ENCODE measurements around the gene ZNF611. TPM values are rescaled to one million over a fixed set of nuclear protein-coding genes. Genes with fewer than 3 reads are reported as not detected.

Gene ZNF611
- total and polyA plus RNA-seq, 9 of the 15 experiments (the other 6 are each of a cell fraction or from before 2014, with no cell fraction given) = 3.7 to 29.6 (median 12.8) TPM

DNA sequence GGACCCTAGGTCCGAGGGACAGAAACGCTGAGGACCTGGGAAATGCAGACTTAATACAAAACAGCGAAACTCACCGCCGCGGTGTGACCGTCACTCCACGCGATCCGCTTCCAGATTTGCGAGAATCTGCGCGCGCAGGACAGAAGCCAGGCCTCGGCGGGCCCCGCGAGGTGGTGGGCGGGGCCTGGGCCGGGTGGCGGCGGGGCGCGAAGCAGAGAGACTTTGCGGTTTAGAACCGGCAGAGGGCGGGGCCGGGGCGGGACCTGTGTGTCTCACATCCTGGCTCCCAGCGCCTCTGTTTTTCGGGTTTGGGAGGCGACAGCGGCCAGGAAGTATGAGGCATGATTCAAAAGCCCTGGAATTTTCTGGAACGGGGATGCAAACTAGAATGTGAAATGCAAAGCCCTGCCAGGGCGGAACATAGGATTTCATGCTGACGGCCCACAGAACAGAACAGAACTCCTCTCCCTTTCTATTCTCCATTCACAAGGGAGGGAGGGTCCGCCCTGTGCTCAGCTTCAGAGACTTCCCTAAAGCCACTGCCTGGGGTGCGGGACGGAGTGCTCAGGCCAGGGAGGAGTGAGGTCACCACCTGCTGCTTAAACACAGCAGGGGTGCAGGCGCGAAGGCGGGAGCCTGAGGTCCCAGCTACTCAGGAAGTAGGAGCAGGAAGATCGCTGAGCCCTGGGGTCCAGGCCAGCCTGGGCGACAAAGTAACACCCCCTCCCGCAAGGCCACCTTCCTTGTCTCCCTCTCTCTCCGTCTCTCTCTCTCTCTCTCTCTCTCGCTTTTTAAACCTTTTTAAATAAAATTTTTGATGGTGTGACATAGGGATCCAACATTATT, 44.3 kb downstream of the ZNF611 start (continued):
- TF ChIP-seq, protein P1, sequence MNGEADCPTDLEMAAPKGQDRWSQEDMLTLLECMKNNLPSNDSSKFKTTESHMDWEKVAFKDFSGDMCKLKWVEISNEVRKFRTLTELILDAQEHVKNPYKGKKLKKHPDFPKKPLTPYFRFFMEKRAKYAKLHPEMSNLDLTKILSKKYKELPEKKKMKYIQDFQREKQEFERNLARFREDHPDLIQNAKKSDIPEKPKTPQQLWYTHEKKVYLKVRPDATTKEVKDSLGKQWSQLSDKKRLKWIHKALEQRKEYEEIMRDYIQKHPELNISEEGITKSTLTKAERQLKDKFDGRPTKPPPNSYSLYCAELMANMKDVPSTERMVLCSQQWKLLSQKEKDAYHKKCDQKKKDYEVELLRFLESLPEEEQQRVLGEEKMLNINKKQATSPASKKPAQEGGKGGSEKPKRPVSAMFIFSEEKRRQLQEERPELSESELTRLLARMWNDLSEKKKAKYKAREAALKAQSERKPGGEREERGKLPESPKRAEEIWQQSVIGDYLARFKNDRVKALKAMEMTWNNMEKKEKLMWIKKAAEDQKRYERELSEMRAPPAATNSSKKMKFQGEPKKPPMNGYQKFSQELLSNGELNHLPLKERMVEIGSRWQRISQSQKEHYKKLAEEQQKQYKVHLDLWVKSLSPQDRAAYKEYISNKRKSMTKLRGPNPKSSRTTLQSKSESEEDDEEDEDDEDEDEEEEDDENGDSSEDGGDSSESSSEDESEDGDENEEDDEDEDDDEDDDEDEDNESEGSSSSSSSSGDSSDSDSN (IDR thresholded peaks at IDR 0.05; ENCODE audit: borderline replicate concordance in 1 of 2, low read depth in 2 of 2, low read length in 2 of 2) = 0 out of 4 replicates have a peak, but pooled peaks of 1 of the 2 experiments have one; percentile 33
- TF ChIP-seq, protein P2, sequence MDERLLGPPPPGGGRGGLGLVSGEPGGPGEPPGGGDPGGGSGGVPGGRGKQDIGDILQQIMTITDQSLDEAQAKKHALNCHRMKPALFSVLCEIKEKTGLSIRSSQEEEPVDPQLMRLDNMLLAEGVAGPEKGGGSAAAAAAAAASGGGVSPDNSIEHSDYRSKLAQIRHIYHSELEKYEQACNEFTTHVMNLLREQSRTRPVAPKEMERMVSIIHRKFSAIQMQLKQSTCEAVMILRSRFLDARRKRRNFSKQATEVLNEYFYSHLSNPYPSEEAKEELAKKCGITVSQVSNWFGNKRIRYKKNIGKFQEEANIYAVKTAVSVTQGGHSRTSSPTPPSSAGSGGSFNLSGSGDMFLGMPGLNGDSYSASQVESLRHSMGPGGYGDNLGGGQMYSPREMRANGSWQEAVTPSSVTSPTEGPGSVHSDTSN (CRISPR knock-in tag; IDR thresholded peaks at IDR 0.05; ENCODE audit: low read depth) = no peak
- TF ChIP-seq, protein P2 (tag; conservative IDR thresholded peaks at IDR 0.05; ENCODE audit: low read depth) = 0 out of 2 replicates have a peak, but pooled peaks have one; percentile 5
- TF ChIP-seq ZNF354B (CRISPR knock-in tag; IDR thresholded peaks at IDR 0.05) (no peak), ESRRB (CRISPR knock-in tag; IDR thresholded peaks at IDR 0.05; ENCODE audit: borderline replicate concordance) (no peak), ZNF140 (CRISPR knock-in tag; IDR thresholded peaks at IDR 0.05) (no peak), KHSRP (IDR thresholded peaks at IDR 0.05) (no peak), ARID2 (IDR thresholded peaks at IDR 0.05) (no peak), XRCC3 (IDR thresholded peaks at IDR 0.05) (no peak), LARP7 (IDR thresholded peaks at IDR 0.05) (no peak), HDAC2 (IDR thresholded peaks at IDR 0.05) (no peak), NBN (IDR thresholded peaks at IDR 0.05; ENCODE audit: low read depth) (peak; percentile 74; the same call in 1 of the 2 replicates), CTBP1 (IDR thresholded peaks at IDR 0.05; ENCODE audit: borderline replicate concordance) (peak; percentile 8; the same call in 1 of the 2 replicates), SMARCE1 (IDR thresholded peaks at IDR 0.05) (peak; percentile 78), TAF1 (IDR thresholded peaks at IDR 0.05; ENCODE audit: control insufficient read depth, extremely low read depth, insufficient read depth, low read length, severe bottlenecking) (peak; percentile 83), ZC3H4 (CRISPR knock-in tag; IDR thresholded peaks at IDR 0.05; ENCODE audit: borderline replicate concordance) (no peak), ZNF133 (CRISPR knock-in tag; IDR thresholded peaks at IDR 0.05) (no peak), MBD2 (IDR thresholded peaks at IDR 0.05; ENCODE audit: borderline replicate concordance, low read depth) (peak; percentile 28; the same call in 1 of the 2 replicates), PHF21A (IDR thresholded peaks at IDR 0.05; ENCODE audit: borderline replicate concordance, low read depth) (0 out of 2 replicates have a peak, but pooled peaks have one; percentile 37), TOE1 (IDR thresholded peaks at IDR 0.05; ENCODE audit: borderline replicate concordance) (no peak), TOE1 (CRISPR knock-in tag; IDR thresholded peaks at IDR 0.05; ENCODE audit: borderline replicate concordance, low read depth) (no peak), CREBBP (IDR thresholded peaks at IDR 0.05; ENCODE audit: low read depth, low read length) (no peak), ARHGAP35 (IDR thresholded peaks at IDR 0.05; ENCODE audit: partially characterized antibody) (no peak), ZKSCAN1 (IDR thresholded peaks at IDR 0.05; ENCODE audit: low read depth, low read length) (0 out of 2 replicates have a peak, but pooled peaks have one; percentile 10)
- TF ChIP-seq, protein P3, sequence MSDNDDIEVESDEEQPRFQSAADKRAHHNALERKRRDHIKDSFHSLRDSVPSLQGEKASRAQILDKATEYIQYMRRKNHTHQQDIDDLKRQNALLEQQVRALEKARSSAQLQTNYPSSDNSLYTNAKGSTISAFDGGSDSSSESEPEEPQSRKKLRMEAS (CRISPR knock-in tag; IDR thresholded peaks at IDR 0.05) = peak; percentile 47

Measured in K562 (cell line).